Transverse colon (tissue), 3 donors: Measurements from ENCODE around the gene CDH11.

Source experiments
- CTCF ChIP-seq, 5 experiments: fragments of 200-600 bp in 3 of 5; fragments of 450-650 bp in 2 of 5; sonication (generic) in 3 of 5; IDR thresholded peaks; 1 replicate in 2 of 5; 2 replicates in 3 of 5; pipeline ENCODE4 v1.5.1; 2016 to 2017; ENCODE audit warnings: antibody characterized with exemption in 5 of 5, inconsistent platforms in 3 of 5, mild to moderate bottlenecking in 2 of 5, moderate library complexity in 1 of 5
- EP300 ChIP-seq: sonication (generic); formaldehyde crosslinking; IDR thresholded peaks from one replicate; pipeline ENCODE4 v1.6.1; 2017; ENCODE audit warnings: antibody characterized with exemption, low read depth

DNA sequence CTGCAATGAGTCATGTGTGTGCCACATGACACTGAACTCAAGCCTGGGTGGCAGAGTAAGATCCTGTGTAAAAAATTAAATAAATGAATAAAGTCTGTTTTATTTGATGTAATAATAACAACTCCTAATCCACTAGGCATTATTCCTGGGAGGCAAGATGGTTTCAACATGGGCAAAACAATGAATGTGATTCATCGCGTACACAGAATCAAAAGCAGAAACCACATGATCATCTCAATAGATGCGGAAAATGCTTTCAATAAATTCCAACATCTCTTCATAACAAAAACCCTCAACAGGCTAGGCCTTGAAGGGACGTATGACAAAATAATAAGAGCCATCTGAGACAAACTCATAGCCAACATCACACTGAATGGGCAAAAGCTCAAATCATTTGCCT, 195.4 kb downstream of the CDH11 start:
- no peak for TF ChIP-seq EP300
- TF ChIP-seq CTCF (IDR thresholded peaks at IDR 0.05) = no peak
